NCI-H524 (cell line): ENCODE data around the gene LHB.
"Not testable (repeated sequence)": the region's sequence is repeated elsewhere in the genome, so short reads cannot be mapped to it uniquely, and the experiment has no call there.

Experiments
- DNase-seq, 2 experiments: peaks; one replicate each; lab custom pipeline; 2025; lab: John Stamatoyannopoulos, UW

The LHB gene

DNA sequence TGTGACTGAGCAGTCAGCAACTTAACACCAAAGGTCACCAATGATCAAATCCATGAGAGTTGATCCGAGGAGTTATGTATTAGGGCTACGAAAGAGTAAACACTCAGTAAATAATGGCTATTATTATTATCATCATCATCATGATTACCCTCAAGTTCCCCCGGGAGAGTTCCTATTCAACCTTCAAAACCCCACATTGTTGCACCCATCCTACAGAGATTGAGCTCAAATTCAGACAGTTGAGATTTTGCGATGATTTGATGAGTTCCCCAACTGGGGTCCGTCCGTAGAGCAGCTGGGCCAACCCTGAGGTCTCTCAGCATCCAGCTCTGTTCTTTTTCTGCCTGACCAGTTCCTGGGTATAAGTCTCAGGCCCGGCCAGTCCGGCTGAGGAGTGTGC, 21.2 kb upstream of the LHB start:
- not testable (repeated sequence) for DNase-seq

DNA sequence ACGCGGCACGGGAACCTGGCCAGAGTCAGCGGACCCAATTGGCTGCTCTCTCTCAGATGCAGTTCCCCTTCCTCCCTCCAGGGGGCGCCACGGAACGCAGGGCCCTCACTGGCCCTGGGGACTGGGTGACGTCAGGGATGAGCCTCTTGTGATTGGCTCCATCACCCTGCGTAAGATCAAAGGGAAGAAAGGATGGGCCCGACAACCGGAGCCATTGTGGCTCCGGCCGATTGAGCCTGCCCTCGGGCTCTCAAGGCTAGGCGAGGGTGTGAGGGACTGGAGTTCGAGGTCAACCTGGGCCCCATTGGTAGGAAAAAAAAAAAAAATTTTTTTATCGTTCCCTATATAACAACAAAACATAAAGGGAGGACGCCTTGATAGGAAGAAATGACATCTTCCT, 19.9 kb upstream of the LHB start, which contains the start of gene CGB1:
CGB1 (minus strand) TSS at position 81 of the 400 bp plus-strand sequence. CDS start 184 bp downstream, outside the sequence.
- peak; percentile 24 to 62 for DNase-seq

DNA sequence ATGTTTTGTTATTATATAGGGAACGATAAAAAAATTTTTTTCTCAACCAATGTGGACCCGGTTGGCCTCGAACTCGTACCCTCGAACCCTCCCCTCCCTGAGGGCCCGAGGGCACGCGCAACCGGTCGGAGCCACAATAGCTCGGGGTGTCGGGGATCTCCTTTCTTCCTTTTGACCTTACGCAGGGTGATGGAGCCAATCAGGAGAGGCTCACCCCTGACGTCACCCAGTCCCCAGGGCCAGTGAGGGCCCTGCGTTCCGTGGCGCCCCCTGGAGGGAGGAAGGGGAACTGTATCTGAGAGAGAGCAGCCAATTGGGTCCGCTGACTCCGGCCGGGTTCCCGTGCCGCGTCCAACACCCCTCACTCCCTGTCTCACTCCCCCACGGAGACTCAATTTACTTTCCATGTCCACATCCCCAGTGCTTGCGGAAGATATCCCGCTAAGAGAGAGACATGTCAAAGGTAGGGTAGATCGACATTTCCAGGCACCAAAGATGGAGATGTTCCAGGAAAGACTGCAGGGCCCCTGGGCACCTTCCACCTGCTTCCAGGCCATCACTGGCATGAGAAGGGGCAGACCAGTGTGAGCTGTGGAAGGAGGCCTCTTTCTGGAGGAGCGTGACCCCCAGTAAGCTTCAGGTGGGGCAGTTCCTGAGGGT, 14.9 kb upstream of the LHB start, which contains the start of gene CGB2:
CGB2 (plus strand) TSS at position 249 of the 660 bp plus-strand sequence; CDS start at position 455, 206 bp downstream.
- DNase-seq: peak; percentile 40 to 80

DNA sequence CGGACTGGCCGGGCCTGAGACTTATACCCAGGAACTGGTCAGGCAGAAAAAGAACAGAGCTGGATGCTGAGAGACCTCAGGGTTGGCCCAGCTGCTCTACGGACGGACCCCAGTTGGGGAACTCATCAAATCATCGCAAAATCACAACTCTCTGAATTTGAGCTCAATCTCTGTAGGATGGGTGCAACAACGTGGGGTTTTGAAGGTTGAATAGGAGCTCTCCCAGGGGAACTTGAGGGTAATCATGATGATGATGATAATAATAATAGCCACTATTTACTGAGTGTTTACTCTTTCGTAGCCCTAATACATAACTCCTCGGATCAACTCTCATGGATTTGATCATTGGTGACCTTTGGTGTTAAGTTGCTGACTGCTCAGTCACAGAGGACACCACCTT, 13.4 kb upstream of the LHB start:
- DNase-seq: not testable (repeated sequence)

DNA sequence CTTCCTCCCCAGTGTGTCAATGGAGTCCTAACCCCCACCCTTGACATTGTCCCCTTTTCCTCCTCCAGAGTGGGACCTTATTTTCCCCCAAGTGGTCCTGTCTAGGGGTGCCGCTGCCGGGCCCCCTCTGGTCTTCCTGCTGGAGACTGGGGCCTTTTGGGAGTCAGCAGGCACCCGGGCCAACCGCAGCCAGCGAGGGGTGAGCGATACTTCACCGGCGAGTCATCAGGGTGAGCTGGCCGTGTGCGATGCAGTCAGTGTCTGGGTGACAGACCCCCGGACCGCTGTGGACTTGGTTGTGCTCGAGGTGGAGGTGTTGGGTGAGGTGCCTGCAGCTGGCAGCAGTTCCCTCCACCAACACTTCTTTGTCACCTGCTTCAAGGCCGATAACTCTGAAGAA, 12.9 kb upstream of the LHB start:
- not testable (repeated sequence) for DNase-seq

DNA sequence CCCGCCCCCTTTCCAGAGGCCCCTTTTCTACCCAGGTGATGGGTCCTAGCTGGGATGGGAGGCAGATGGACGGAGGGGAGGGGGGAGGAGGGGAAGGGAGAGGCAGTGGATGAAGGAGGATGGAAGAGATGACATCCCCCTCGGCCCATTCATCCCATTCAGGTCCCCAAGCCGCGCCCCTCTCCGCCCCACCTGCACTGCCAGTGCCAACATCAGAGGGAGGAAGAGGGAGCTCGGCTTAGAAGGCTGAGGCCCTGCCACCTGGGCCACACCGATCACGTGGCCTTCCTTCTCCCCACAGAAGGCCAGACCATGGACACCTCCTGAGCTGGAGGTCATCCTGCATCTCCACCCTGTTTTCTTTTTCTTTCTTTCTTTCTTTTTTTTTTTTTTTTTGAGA, 11.8 kb upstream of the LHB start:
- not testable (repeated sequence) for DNase-seq

DNA sequence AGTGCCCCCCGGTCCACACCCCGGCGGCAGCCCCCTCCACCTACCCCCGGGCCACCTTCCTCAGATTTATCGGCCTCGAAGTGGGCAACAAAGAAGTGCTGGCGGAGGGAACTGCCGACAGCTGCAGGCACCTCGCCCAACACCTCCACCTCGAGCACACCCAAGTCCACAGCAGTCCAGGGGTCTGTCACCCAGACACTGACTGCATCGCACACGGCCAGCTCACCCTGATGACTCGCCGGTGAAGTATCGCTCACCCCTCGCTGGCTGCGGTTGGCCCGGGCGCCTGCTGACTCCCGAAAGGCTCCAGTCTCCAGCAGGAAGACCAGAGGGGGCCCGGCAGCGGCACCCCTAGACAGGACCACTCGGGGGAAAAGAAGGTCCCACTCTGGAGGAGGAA, 8.7 kb upstream of the LHB start:
- not testable (repeated sequence) for DNase-seq

DNA sequence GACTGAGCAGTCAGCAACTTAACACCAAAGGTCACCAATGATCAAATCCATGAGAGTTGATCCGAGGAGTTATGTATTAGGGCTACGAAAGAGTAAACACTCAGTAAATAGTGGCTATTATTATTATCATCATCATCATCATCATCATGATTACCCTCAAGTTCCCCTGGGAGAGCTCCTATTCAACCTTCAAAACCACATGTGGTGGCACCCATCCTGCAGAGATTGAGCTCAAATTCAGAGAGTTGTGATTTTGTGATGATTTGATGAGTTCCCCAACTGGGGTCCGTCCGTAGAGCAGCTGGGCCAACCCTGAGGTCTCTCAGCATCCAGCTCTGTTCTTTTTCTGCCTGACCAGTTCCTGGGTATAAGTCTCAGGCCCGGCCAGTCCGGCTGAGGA, 8.2 kb upstream of the LHB start:
- not testable (repeated sequence) for DNase-seq

DNA sequence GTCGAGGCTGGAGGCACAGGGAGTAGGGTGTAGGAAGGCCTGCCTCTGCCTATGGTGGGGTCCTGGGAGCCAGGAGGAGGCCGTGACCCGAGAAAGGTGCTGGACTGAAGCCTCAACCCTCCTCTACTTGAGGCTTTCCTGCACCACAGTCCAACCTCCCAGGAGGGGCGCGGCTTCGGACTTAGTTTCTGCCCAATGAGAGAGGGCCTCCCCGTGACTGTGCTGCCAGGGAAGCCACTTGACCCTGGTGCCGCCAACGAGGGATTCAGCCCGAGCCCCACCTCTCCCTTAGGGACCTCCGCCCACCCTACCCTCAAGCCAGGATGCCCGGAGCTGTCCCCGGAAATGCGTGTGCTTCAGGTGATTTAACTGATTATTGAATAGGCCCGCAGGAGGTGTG, 7.3 kb upstream of the LHB start, which contains the start of gene CGB3:
CGB3 (minus strand) TSS at position 101 of the 400 bp plus-strand sequence. CDS start 362 bp downstream, outside the sequence.
- not testable (repeated sequence) for DNase-seq

DNA sequence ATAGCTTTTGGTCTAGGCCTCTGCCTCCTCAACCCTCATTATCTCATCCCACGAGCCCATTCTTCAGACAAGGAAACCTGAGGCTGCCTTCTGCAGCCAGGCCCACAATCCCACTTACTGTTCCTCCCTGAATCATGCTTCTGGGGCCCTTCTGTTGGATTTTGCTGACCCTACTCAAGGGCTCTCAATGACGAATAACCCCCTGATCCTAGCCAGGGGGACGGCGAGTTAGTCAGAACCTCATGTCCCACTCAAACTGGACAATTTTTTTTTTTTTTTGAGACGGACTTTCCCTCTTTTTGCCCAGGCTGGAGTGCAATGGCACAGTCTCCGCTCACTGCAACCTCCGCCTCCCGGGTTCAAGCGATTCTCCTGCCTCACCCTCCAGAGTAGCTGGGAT, 5.2 kb upstream of the LHB start:
- no peak for DNase-seq

DNA sequence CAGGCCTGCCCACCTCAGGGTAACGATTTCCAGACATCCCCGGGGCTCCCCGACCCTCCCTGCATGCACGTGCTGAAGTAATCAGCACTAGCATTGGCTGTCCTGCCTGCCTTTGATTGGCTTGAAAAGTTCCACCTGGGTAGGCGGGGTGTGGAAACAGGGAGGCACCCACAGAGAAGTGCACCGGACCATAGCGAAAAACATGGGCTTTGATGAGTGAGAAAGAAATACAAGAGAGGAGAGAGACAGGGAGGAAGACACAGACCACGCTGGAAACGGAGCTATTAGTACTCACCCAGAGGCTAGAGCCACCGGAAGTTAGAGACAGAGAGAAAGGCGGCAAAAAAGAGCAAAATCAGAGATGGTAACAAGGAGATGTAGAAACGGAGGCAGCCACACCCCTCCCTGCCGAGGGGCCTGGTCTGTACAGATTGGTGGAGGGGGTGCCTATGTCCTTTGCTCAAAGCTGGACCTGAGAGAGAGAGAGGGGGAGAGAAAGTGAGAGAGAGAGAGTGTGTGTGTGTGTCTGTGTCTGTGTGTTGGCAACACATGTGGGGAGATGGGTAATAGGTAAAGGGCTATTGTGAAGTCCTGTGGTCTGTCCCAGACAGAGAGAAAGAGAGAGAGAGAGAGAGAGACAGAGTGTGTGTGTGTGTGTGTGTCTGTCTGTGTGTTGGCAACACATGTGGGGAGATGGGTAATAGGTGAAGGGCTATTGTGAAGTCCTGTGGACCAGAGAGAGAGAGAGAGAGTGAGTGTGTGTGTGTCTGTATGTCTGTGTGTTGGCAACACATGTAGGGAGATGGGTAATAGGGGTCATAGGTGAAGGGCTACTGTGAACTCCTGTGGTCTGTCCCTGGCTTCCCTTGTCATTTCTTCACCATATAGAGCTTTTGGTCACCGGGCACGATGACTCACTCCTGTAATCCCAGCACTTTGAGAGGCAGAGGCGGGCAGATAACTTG, 4.3 kb upstream of the LHB start:
- no peak for DNase-seq

DNA sequence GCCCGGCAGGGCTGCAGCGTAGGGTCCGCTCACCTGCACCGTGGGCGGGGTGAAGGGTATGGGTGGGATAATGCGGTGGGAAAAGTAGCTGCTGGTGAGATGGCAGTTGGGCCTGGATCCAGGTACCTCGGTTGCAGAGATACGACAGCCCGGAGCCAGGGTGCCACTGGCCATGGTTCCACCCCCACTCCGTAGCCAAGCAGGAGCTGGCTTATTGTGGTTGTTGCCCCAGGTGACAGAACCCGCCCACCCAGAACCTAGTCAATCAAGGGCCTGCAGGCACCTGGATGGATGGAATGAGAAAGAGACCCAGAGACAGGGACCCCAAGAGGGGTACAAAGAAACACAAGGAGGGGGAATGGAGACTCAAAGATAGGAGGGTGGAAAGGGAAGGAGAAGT, 3.5 kb upstream of the LHB start:
- DNase-seq: no peak

DNA sequence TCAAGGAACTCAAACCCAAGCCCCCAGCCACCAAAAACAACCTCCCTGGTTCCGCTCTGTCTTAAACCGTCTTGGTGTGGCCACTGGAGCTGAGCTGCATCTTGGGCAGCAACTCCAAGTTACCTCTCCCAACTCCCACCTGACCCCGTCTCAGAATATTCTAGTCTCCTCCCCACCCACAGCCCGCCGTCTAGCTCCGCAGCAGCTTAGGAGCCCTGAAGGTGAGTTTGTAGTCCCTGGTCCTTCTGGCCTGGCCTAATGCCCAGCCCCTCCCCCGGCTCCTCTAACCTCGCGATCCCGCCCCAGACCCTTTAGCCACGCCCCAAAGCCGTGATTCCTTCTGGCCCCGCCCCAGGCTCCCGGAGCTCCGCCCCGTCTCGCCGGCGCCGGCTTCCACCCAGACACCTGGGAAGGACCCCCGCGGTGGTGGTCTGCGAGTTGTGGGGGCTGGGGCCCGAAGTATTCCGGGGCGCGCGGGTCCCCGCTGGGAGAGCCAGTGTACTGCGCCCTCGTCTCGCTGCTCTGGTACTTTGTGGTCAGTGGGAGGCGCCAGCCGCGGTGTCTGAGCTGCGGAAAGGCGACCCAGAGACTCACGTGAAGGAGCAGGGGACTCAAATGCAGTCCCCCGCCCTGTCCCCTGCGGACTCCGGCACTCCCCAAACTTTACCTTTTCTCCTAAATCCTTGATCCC, 2.5 kb upstream of the LHB start:
- DNase-seq: peak; percentile 40 to 77

DNA sequence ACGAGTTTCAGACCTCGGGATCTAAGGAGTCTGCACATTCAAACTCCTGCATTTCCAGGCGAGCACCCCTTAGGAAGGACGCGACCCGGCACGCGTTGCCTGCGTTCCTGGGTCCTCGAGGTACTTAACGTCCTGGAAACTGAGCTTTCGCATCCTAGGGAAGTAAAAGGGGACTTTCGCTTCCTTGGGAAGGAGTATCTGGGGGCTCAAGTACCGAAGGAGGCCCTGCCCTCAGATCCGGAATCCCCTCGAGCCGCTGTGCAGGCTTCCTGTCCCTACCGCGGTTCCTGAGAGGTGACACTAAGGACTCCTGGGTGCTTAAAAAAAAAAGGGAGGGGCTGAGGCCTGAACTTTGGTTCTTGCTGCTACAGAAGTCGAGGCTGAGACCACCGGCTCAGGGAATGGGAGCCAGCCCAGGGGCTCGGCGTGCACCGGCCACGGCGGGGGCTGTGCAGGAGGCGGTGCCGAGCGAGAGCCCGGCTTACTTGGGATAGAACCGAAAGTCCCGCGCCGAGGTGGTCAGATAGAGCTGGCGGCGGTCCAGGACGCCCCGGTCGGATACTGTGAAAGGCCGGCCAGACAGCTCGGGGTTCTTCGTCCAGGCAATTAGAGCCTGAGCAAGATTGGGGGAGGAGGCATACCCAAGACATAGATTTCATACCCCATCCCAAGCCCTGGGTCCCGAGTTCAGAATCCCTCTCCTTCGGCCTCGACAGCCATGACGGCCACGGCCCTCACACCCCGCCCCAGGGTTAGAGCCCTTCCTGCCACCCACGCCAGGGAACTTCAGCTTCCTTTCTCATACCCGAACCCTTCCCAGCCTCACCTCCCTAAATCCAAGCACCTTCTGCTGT, 1.7 kb upstream of the LHB start:
- peak in 1 of 2 experiments; percentile 40 for DNase-seq

DNA sequence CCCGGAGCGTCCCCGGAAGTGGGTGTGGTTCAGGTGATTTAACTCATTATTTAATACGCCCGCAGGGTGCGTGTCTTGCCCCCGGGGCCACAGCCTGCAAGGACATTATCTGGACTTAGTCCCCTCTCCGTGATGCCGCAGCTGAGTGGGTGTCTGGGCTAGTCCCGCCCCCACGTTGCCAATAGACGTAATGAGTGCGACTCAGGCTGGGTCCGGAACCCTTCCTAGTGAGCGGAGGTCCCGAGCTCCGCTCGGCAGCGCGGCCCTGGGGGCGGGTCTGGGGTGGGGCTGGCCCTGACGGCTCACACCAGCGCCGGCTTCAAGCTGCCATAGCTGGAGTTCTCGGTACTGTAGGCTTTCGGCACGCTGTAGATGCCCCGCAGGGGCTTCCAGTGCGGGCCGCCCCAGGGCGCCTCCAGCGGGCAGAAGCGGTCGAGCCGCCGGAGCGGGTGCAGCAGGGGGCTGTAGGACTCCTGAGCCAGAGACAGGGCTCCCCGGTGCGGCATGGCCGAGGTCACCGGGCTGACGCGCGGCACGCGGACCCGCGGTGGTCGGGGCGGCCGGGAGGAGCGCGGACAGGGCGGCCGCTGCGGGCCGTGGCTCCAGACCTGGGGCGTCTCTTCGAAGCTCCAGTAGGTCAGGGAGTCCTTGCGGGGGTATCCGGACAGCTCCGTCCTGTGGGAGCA, 918 bp upstream of the LHB start:
- peak; percentile 45 to 77 for DNase-seq

DNA sequence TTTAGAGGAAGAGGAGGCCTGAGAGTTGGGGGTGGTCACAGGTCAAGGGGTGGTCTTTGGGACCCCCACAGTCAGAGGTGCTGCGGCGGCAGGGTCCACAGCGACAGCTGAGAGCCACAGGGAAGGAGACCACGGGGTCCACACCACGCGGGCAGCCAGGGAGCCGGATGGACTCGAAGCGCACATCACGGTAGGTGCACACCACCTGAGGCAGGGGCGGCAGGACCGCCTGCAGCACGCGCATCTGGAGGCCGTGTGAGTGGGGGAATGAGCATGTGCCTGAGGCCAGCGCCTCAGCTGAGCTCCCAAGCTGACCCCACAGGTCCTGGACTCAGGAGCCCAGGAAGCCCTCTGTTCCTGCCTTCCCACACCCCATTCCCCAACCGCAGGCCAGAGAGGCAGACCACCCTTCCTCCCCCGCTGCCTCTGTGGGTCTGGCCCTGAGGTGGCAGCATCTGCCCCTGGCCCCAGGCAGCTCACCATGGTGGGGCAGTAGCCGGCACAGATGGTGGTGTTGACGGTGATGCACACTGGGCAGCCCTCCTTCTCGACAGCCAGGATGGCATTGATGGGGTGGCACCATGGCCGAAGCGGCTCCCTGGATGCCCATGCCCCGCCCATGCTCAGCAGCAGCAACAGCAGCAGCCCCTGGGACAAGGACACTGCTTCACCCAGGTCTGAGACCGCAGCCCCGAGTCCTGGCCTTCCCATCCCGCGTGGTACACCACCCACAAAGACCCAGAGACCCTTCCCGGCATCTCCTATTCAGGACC, 638 bp downstream of the LHB start:
- no peak for DNase-seq

DNA sequence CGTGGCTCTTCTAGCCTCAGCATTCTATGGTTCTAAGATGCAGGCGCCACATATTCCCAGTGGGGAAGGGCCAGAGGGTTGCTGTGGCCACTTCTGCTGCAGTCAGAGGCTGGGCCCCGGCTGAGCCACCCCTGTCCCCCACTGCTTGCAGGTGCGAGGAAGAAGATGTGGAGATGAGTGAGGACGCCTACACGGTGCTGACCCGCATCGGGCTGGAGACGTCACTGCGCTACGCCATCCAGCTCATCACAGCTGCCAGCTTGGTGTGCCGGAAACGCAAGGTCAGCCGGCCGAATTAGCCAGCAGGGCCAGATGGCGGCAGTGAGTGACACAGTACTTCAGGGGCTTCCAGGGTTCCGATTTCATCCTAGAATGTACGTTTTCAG, 2.0 kb downstream of the LHB start:
- DNase-seq: peak; percentile 23 to 73

DNA sequence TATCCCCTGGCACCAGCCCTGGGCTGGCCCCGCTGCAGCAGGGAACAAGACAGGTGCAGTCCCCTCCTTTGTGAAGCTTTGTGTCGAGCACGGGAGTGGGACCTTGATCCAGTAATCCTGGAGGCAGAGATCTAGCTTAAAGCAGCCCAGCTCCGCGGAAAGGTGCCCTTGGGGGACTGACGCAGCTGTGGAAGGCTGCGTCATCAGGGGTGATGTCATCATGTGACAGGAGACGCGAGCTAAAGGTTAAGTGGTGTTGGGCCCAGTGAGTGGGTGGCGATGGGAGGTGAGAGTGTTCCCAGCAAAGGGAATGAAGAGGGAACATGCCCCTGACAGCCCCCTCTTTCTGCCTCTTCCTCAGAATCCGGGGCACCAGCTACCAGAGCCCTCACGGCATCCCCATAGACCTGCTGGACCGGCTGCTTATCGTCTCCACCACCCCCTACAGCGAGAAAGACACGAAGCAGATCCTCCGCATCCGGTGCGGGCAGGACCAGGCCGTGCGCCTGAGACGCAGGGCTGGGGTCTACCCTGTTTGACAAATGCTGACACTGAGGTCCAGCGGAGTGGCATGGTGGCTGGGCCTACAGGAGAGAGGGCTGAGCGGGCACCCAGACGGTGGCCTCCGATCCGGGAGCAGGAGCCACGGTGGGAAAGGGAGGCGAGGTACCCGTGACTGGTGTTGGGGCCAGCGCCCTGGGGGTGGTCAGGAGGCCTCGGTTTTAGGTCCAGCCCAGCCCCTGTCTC, 2.6 kb downstream of the LHB start:
- DNase-seq: no peak

DNA sequence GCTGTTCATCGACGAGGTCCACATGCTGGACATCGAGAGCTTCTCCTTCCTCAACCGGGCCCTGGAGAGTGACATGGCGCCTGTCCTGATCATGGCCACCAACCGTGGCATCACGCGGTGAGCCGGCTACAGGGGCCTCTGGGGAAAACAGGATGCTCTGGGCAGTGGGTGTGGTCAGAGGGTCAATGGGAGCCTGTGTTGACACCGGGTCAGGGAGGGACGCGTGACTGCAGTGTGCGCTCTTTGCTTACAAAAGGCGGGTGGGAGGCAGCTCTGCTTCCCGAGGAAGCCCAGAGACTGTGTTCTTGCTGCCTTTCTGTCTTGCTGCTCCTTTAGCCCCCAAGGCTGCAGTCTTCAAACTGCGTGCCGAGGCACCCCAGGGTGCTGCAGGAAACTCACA, 5.7 kb downstream of the LHB start:
- DNase-seq: no peak
